B cell (primary cell): ENCODE data around the gene ADARB2. TPM values are rescaled to one million over a fixed set of nuclear protein-coding genes. Genes with fewer than 3 reads are reported as not detected.

Source experiments
- ATAC-seq: fragments of 200-7000 bp; cut with Tn5 transposase; one replicate; pipeline ENCODE4 v1.10.0; 2021; ENCODE audit warnings: low read depth, mild to moderate bottlenecking, moderate number of reproducible peaks, moderate library complexity
- CTCF ChIA-PET: fragments of 350-600 bp; sonication (Branson Sonifier 250); formaldehyde crosslinking; loops from one replicate; lab custom pipeline; 2021; ENCODE audit warnings: antibody characterized with exemption, inconsistent platforms; lab: Charles Lee
- POLR2A ChIA-PET: fragments of 350-600 bp; sonication (Branson Sonifier 250); formaldehyde crosslinking; loops from one replicate; lab custom pipeline; 2021; ENCODE audit warnings: antibody characterized with exemption; lab: Charles Lee
- DNase-seq: peaks from one replicate; pipeline ENCODE4 v3.0.0; 2013
- H2AFZ ChIP-seq: 2 replicates; pipeline ENCODE4 v1.6.1; 2012; ENCODE audit warnings: mild to moderate bottlenecking, low read depth, low read length; ENCODE audit not compliant: insufficient read depth, poor library complexity, severe bottlenecking
- H3K27ac ChIP-seq, 2 donors: 1 replicate in 1 of 2; 2 replicates in 1 of 2; pipeline ENCODE4 v1.5.1; 2012 to 2013; ENCODE audit warnings: low read length in 2 of 2, mild to moderate bottlenecking in 2 of 2, moderate library complexity in 1 of 2
- H3K27me3 ChIP-seq, 4 experiments: fragments of 200-600 bp in 1 of 4; sonication (generic) in 1 of 4; replicated peaks in 1 of 4; 1 replicate in 2 of 4; 2 replicates in 2 of 4; pipeline versions ENCODE4 v1.6.1 to v1.7.0; 2013 to 2016; ENCODE audit warnings: low read length in 3 of 4, mild to moderate bottlenecking in 2 of 4, mixed read lengths in 1 of 4, moderate library complexity in 1 of 4; ENCODE audit not compliant: insufficient read depth in 4 of 4, control insufficient read depth in 3 of 4; ENCODE audit errors: control extremely low read depth in 1 of 4
- H3K36me3 ChIP-seq, 2 experiments: replicated peaks in 1 of 2; 1 replicate in 1 of 2; 2 replicates in 1 of 2; pipeline versions ENCODE4 v1.6.1 to v1.7.1; 2013; ENCODE audit warnings: low read length in 1 of 2; ENCODE audit not compliant: insufficient read depth in 2 of 2, control insufficient read depth in 1 of 2; ENCODE audit errors: control extremely low read depth in 1 of 2, extremely low read depth in 1 of 2
- H3K4me1 ChIP-seq, 2 donors: fragments of 200-600 bp in 1 of 2; sonication (generic) in 1 of 2; 1 replicate in 1 of 2; 2 replicates in 1 of 2; pipeline versions ENCODE4 v1.5.1 to v1.6.1; 2013 to 2017; ENCODE audit warnings: low read length in 2 of 2; ENCODE audit not compliant: control insufficient read depth in 2 of 2, insufficient read depth in 2 of 2
- H3K4me2 ChIP-seq: replicated peaks from 2 replicates; pipeline ENCODE3; 2012; ENCODE audit warnings: mild to moderate bottlenecking, low read depth, low read length; ENCODE audit not compliant: poor library complexity, severe bottlenecking
- H3K4me3 ChIP-seq, 5 experiments: fragments of 200-600 bp in 1 of 5; sonication (generic) in 1 of 5; 1 replicate in 3 of 5; 2 replicates in 2 of 5; pipeline versions ENCODE4 v1.5.1 to v1.7.0; 2011 to 2016; ENCODE audit warnings: low read length in 4 of 5, mild to moderate bottlenecking in 4 of 5, low read depth in 2 of 5, control low read depth in 1 of 5, moderate library complexity in 1 of 5; ENCODE audit not compliant: insufficient read depth in 1 of 5; ENCODE audit errors: control extremely low read depth in 1 of 5, extremely low read depth in 1 of 5
- H3K79me2 ChIP-seq: fragments of 200-600 bp; sonication (generic); one replicate; pipeline ENCODE4 v1.6.0; 2016; ENCODE audit warnings: low read length; ENCODE audit not compliant: control insufficient read depth, insufficient read depth
- H3K9ac ChIP-seq: fragments of 200-600 bp; sonication (generic); 2 replicates; pipeline ENCODE4 v1.6.1; 2017; ENCODE audit warnings: mild to moderate bottlenecking, low read length, moderate library complexity
- H3K9me3 ChIP-seq, 3 donors: one replicate each; pipeline versions ENCODE4 v1.6.1 to v1.7.1; 2013; ENCODE audit warnings: low read length in 2 of 3; ENCODE audit not compliant: control insufficient read depth in 2 of 3, insufficient read depth in 1 of 3; ENCODE audit errors: control extremely low read depth in 1 of 3
- H4K20me1 ChIP-seq: 2 replicates; pipeline ENCODE4 v1.6.0; 2012; ENCODE audit warnings: mild to moderate bottlenecking, low read length; ENCODE audit not compliant: insufficient read depth, control insufficient read depth, poor library complexity, severe bottlenecking
- H3K27ac Mint-ChIP-seq: one replicate; pipeline ENCODE4 v1.8.0; 2021; ENCODE audit warnings: mixed read lengths
- H3K27me3 Mint-ChIP-seq: one replicate; pipeline ENCODE4 v1.8.0; 2021; ENCODE audit warnings: mixed read lengths
- H3K4me1 Mint-ChIP-seq: one replicate; pipeline ENCODE4 v1.8.0; 2021; ENCODE audit warnings: mixed read lengths
- H3K4me3 Mint-ChIP-seq: one replicate; pipeline ENCODE4 v1.8.0; 2021; ENCODE audit warnings: mixed read lengths
- H3K9me3 Mint-ChIP-seq: one replicate; pipeline ENCODE4 v1.8.0; 2022; ENCODE audit warnings: mixed read lengths; ENCODE audit not compliant: insufficient read depth
- EZH2 ChIP-seq: IDR thresholded peaks from 2 replicates; pipeline ENCODE4 v1.6.1; 2012; ENCODE audit warnings: borderline replicate concordance, low read depth, mild to moderate bottlenecking, moderate library complexity, low read length; ENCODE audit not compliant: insufficient read depth, poor library complexity, severe bottlenecking
- WGBS: methylation state at CpG from one replicate; pipeline ENCODE4 v1.1.5; 2013; ENCODE audit warnings: missing lambda C conversion rate; ENCODE audit not compliant: insufficient coverage; 5-methylcytosine and 5-hydroxymethylcytosine counted together
- intact Hi-C: fragments of 100-400 bp; cut with micrococcal nuclease; formaldehyde crosslinking; loops from one replicate; pipeline ENCODE4 v1.10.0; 2022
- polyA plus RNA-seq: library from polyadenylated mRNA; depleted of rRNA; stranded (reverse); fragments of >200 nt; gene quantifications from 2 replicates; pipeline ENCODE4 v1.2.3, GENCODE V29; 2012
- total RNA-seq, 2 donors: library from RNA; stranded (reverse); fragments of 120-200 nt in 1 of 2; gene quantifications; 1 replicate in 1 of 2; 2 replicates in 1 of 2; pipeline versions ENCODE4 v1.2.3 to v1.2.4, GENCODE V29; 2013 to 2022
- TF ChIP-seq, protein P1 (sequence below): fragments of 200-600 bp; IDR thresholded peaks from one replicate; pipeline ENCODE4 v1.8.0; 2022; ENCODE audit warnings: antibody characterized with exemption, mild to moderate bottlenecking

ADARB2 gene
- total and polyA plus RNA-seq, 2 donors (not counting 1 experiment from before 2014, with no cell fraction given) = 0.13 to 0.96 TPM

GRCh38 chr10:1217237-1217587, 520.1 kb downstream of the ADARB2 start:
- Mint-ChIP-seq H3K4me1 (no peaks in the 10 kb centered on the region), H3K4me3 (no peak overlapping the region), H3K27ac (no peak overlapping the region), H3K9me3 (no peaks in the 10 kb centered on the region), H3K27me3 (no peaks in the 10 kb centered on the region)
- Histone ChIP-seq H3K4me2 (no peak overlapping the region), H3K4me3 (no peak overlapping the region), H3K4me1 (no peaks in the 10 kb centered on the region), H3K27me3 (no peaks in the 10 kb centered on the region), H2AFZ (no peak overlapping the region), H3K9me3 (peaks cover 0 to 8% (median 2%) of the 10 kb centered on the region in 3 donors), H3K9ac (no peak overlapping the region), H3K36me3 (no peaks in the 10 kb centered on the region), H3K79me2 (no peaks in the 10 kb centered on the region), H3K27ac (no peak overlapping the region), H4K20me1 (no peaks in the 10 kb centered on the region)
- DNase-seq (no peak), ATAC-seq (no peak)
- intact Hi-C loops = no loop called here
- TF ChIP-seq, protein P1, sequence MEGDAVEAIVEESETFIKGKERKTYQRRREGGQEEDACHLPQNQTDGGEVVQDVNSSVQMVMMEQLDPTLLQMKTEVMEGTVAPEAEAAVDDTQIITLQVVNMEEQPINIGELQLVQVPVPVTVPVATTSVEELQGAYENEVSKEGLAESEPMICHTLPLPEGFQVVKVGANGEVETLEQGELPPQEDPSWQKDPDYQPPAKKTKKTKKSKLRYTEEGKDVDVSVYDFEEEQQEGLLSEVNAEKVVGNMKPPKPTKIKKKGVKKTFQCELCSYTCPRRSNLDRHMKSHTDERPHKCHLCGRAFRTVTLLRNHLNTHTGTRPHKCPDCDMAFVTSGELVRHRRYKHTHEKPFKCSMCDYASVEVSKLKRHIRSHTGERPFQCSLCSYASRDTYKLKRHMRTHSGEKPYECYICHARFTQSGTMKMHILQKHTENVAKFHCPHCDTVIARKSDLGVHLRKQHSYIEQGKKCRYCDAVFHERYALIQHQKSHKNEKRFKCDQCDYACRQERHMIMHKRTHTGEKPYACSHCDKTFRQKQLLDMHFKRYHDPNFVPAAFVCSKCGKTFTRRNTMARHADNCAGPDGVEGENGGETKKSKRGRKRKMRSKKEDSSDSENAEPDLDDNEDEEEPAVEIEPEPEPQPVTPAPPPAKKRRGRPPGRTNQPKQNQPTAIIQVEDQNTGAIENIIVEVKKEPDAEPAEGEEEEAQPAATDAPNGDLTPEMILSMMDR = no peak
- TF ChIP-seq EZH2 = no peak
- ChIA-PET CTCF (no interaction called here), POLR2A (no interaction called here)
- WGBS = 93% methylated on average over 8 of the region's 14 CpGs

DNA sequence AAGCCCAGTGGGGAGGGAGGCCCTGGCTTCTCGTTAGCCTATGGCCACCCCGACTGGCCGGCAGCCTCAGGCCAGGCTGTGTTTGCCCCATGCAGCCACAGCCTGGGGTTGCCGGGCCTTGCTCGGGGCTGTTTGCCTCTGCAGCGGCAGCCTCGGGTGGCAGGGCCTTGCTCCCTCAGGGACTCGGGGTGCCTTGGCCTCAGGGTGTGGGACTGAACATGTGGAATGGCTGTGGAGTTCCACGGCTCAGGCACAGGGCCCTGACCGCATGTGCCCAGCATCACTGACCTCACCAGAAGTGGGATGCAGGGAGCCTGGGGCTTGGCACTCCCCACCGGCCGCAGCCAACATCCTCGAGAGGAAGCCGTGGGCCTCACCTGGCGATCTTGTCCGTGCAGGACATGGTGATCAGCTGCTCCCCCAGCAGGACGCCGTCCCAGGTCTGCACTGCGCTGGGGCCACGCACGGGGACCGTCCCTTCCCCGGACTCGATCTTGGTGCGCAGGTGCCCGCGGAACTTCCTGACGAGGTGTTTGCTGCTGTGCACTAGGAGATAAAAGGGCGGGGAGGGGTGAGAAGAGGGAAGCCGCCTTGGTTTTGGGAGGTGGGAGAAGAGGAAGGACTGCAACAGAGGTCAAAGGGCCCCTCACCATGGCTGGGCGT, 520.6 kb downstream of the ADARB2 start:
- Histone ChIP-seq H3K79me2 (no peaks in the 10 kb centered on the region), H3K27ac (no peak overlapping the region), H3K4me2 (no peak overlapping the region), H3K4me1 (no peaks in the 10 kb centered on the region), H3K4me3 (no peak overlapping the region), H3K27me3 (no peaks in the 10 kb centered on the region), H3K36me3 (no peaks in the 10 kb centered on the region), H3K9me3 (peaks cover 0 to 8% (median 2%) of the 10 kb centered on the region in 3 donors), H2AFZ (no peak overlapping the region), H3K9ac (no peak overlapping the region), H4K20me1 (no peaks in the 10 kb centered on the region)
- Mint-ChIP-seq H3K27ac (no peak overlapping the region), H3K27me3 (no peaks in the 10 kb centered on the region), H3K9me3 (no peaks in the 10 kb centered on the region), H3K4me1 (no peaks in the 10 kb centered on the region), H3K4me3 (no peak overlapping the region)
- no peak for DNase-seq
- CTCF ChIA-PET = no interaction called here
- intact Hi-C loops = no loop called here
- POLR2A ChIA-PET = no interaction called here
- 93% methylated on average over 31 of the region's 31 CpGs for WGBS
- TF ChIP-seq EZH2 = no peak
- TF ChIP-seq, protein P1 = no peak
- no peak for ATAC-seq
